SK-N-SH (cell line): ENCODE results near the gene ASAP2.

Experiments used
- CTCF ChIP-seq: fragments of 200-600 bp; sonication (generic); IDR thresholded peaks from 2 replicates; pipeline ENCODE4 v1.6.1; 2017; ENCODE audit warnings: antibody characterized with exemption, mild to moderate bottlenecking, moderate library complexity
- EP300 ChIP-seq, 2 experiments: IDR thresholded peaks; 2 replicates each; pipeline versions ENCODE4 v1.4.0 to v1.6.1; 2012; ENCODE audit warnings: borderline replicate concordance in 1 of 2, low read depth in 1 of 2, low read length in 1 of 2
- EZH2phosphoT487 ChIP-seq: fragments of 200-600 bp; sonication (generic); IDR thresholded peaks from 2 replicates; pipeline ENCODE4 v1.6.1; 2017; ENCODE audit warnings: low read depth, mixed run types, mild to moderate bottlenecking, antibody characterized with exemption, moderate library complexity, borderline replicate concordance
- FOXJ3 ChIP-seq: sonication (generic); formaldehyde crosslinking; IDR thresholded peaks from 2 replicates; pipeline ENCODE4 v1.5.1; 2020; ENCODE audit warnings: mild to moderate bottlenecking, missing genetic modification reagents
- GATA2 ChIP-seq: sonication (generic); formaldehyde crosslinking; IDR thresholded peaks from 2 replicates; pipeline ENCODE4 v1.5.0; 2020; ENCODE audit warnings: mild to moderate bottlenecking, missing genetic modification reagents
- IRF3 ChIP-seq: fragments of 150-350 bp; IDR thresholded peaks from 2 replicates; pipeline ENCODE4 v1.6.1; 2016; ENCODE audit warnings: mild to moderate bottlenecking, low read depth, low read length
- POLR2AphosphoS5 ChIP-seq: IDR thresholded peaks from 2 replicates; pipeline ENCODE4 v1.6.1; 2012; ENCODE audit warnings: low read depth, low read length
- REST ChIP-seq: IDR thresholded peaks from 2 replicates; pipeline ENCODE4 v1.6.1; 2012; ENCODE audit warnings: mild to moderate bottlenecking, low read depth, low read length, moderate library complexity
- RFX5 ChIP-seq: IDR thresholded peaks from 2 replicates; pipeline ENCODE4 v1.6.1; 2012; ENCODE audit warnings: mild to moderate bottlenecking, improper control_type of control experiment, low read length
- SMC3 ChIP-seq: IDR thresholded peaks from 2 replicates; pipeline ENCODE4 v1.6.1; 2012; ENCODE audit warnings: low read depth, low read length, improper control_type of control experiment

- TF ChIP-seq CTCF, result no peak
- no peak for TF ChIP-seq POLR2AphosphoS5
- TF ChIP-seq GATA2 (CRISPR knock-in tag), result no peak
- TF ChIP-seq EP300 (IDR thresholded peaks at IDR 0.05; ENCODE audit: borderline replicate concordance in 1 of 2, low read depth in 1 of 2, low read length in 1 of 2), result no peak
- TF ChIP-seq RFX5, result no peak
- no peak for TF ChIP-seq FOXJ3 (CRISPR knock-in tag)
- no peak for TF ChIP-seq SMC3
- no peak for TF ChIP-seq EZH2phosphoT487
- TF ChIP-seq IRF3, result no peak
- no peak for TF ChIP-seq REST
These were observed 88.2 kb downstream of the ASAP2 start for GRCh38 chr2:9294764-9295163.
